Esophagus squamous epithelium (tissue), 5 donors: Measurements from ENCODE around the gene GLDN. TPM values are rescaled to one million over a fixed set of nuclear protein-coding genes. Genes with fewer than 3 reads are reported as not detected.

Experiments used
- DNase-seq: peaks from one replicate; lab custom pipeline; 2025; lab: John Stamatoyannopoulos, UW
- H3K27ac ChIP-seq, 4 donors: fragments of 200-600 bp; sonication (generic); one replicate each; pipeline ENCODE4 v1.5.1; 2016 to 2019; ENCODE audit warnings: mild to moderate bottlenecking in 1 of 4
- H3K27me3 ChIP-seq, 4 donors: fragments of 200-600 bp; sonication (generic); 1 replicate in 3 of 4; 2 replicates in 1 of 4; pipeline versions ENCODE4 v1.5.1 to v1.6.0; 2017 to 2021; ENCODE audit warnings: antibody characterized with exemption in 1 of 4
- H3K36me3 ChIP-seq, 3 donors: fragments of 200-600 bp; sonication (generic); one replicate each; pipeline ENCODE4 v1.5.1; 2016 to 2019
- H3K4me1 ChIP-seq, 3 donors: fragments of 200-600 bp; sonication (generic); one replicate each; pipeline ENCODE4 v1.5.1; 2017 to 2019
- H3K4me3 ChIP-seq, 4 donors: fragments of 200-600 bp; sonication (generic); 1 replicate in 3 of 4; 2 replicates in 1 of 4; pipeline ENCODE4 v1.5.1; 2016 to 2019; ENCODE audit warnings: mild to moderate bottlenecking in 2 of 4, moderate library complexity in 1 of 4
- H3K9me3 ChIP-seq, 3 donors: fragments of 200-600 bp; sonication (generic); one replicate each; pipeline ENCODE4 v1.5.1; 2016 to 2019
- CTCF ChIP-seq, 6 experiments: fragments of 450-650 bp in 4 of 6; fragments of 200-600 bp in 2 of 6; sonication (generic) in 2 of 6; IDR thresholded peaks; one replicate each; pipeline ENCODE4 v1.5.1; 2016 to 2019; ENCODE audit warnings: antibody characterized with exemption in 6 of 6, mild to moderate bottlenecking in 4 of 6, moderate library complexity in 4 of 6
- POLR2A ChIP-seq, 4 donors: fragments of 450-650 bp; IDR thresholded peaks; one replicate each; pipeline ENCODE4 v1.6.1; 2017; ENCODE audit warnings: antibody characterized with exemption in 4 of 4, mild to moderate bottlenecking in 4 of 4, moderate library complexity in 3 of 4
- WGBS, 2 donors: methylation state at CpG; one replicate each; pipeline ENCODE4 v1.1.5; 2018; 5-methylcytosine and 5-hydroxymethylcytosine counted together
- intact Hi-C: fragments of 100-400 bp; cut with DNase I; formaldehyde crosslinking; loops from one replicate; pipeline ENCODE4 v1.15.0; 2022
- total RNA-seq, 4 donors: library from RNA; depleted of rRNA; stranded (reverse); fragments of >200 nt; gene quantifications; one replicate each; pipeline ENCODE4 v1.1.0, GENCODE V29; 2016
- donor health status: DM: yes; HTN: yes; CAD: no.

The GLDN gene
- total RNA-seq, 4 donors from 2014 or later = 0.31 to 2.1 (median 0.74) TPM

- H3K27me3 ChIP-seq = peaks cover 0 to 58% (median 3%) of the 10 kb centered on the region in 4 donors
- H3K36me3 ChIP-seq = no peaks in the 10 kb centered on the region
- intact Hi-C loops = no loop called here
- peaks cover 5 to 13% (median 11%) of the 10 kb centered on the region in 3 donors for H3K4me1 ChIP-seq
- WGBS, 2 donors = 93 to 97% methylated on average over 4 of the region's 4 CpGs
- H3K27ac ChIP-seq = no peak overlapping the region
- no peak for DNase-seq
- H3K9me3 ChIP-seq = no peaks in the 10 kb centered on the region
- H3K4me3 ChIP-seq = no peak overlapping the region
- TF ChIP-seq POLR2A (IDR thresholded peaks at IDR 0.05) (no peak), CTCF (IDR thresholded peaks at IDR 0.05) (no peak)
These were observed 2.0 kb downstream of the GLDN start for GRCh38 chr15:51343466-51343865.

- TF ChIP-seq POLR2A (IDR thresholded peaks at IDR 0.05) (no peak), CTCF (IDR thresholded peaks at IDR 0.05) (no peak)
- Histone ChIP-seq H3K36me3 (no peaks in the 10 kb centered on the region), H3K4me1 (peaks cover 9 to 21% (median 10%) of the 10 kb centered on the region in 3 donors), H3K9me3 (no peaks in the 10 kb centered on the region), H3K27me3 (peaks cover 0 to 31% (median 3%) of the 10 kb centered on the region in 4 donors), H3K27ac (no peak overlapping the region), H3K4me3 (no peak overlapping the region)
- intact Hi-C loops = no loop called here
- DNase-seq = no peak
- WGBS, 2 donors = 42 to 72% methylated on average over 3 of the region's 3 CpGs
These were observed 4.7 kb downstream of the GLDN start for GRCh38 chr15:51346136-51346535.

- no peaks in the 10 kb centered on the region for H3K9me3 ChIP-seq
- DNase-seq = no peak
- no peak for TF ChIP-seq POLR2A (IDR thresholded peaks at IDR 0.05)
- no peak for TF ChIP-seq CTCF (IDR thresholded peaks at IDR 0.05)
- no peak overlapping the region for H3K4me3 ChIP-seq
- H3K27me3 ChIP-seq = peaks cover 0 to 6% (median 0%) of the 10 kb centered on the region in 4 donors
- intact Hi-C loops = no loop called here
- no peak overlapping the region for H3K27ac ChIP-seq
- no peaks in the 10 kb centered on the region for H3K36me3 ChIP-seq
- WGBS, 2 donors = 35 to 68% methylated on average over 5 of the region's 5 CpGs
- peaks cover 0 to 11% (median 5%) of the 10 kb centered on the region in 3 donors for H3K4me1 ChIP-seq
These were observed 7.2 kb downstream of the GLDN start for GRCh38 chr15:51348688-51349087.

GRCh38 chr15:51349156-51349844 is 7.8 kb downstream of the GLDN start:
- peaks cover 0 to 11% (median 5%) of the 10 kb centered on the region in 3 donors for H3K4me1 ChIP-seq
- H3K27ac ChIP-seq = no peak overlapping the region
- H3K4me3 ChIP-seq = no peak overlapping the region
- intact Hi-C loops = no loop called here
- H3K36me3 ChIP-seq = no peaks in the 10 kb centered on the region
- H3K27me3 ChIP-seq = peaks cover 0 to 3% (median 0%) of the 10 kb centered on the region in 4 donors
- TF ChIP-seq POLR2A (IDR thresholded peaks at IDR 0.05) (no peak), CTCF (IDR thresholded peaks at IDR 0.05) (no peak)
- WGBS, 2 donors = 54 to 59% methylated on average over 4 of the region's 4 CpGs
- DNase-seq = no peak
- no peaks in the 10 kb centered on the region for H3K9me3 ChIP-seq

- no peak for DNase-seq
- intact Hi-C loops = no loop called here
- peaks cover 0 to 3% (median 0%) of the 10 kb centered on the region in 4 donors for H3K27me3 ChIP-seq
- H3K27ac ChIP-seq = no peak overlapping the region
- no peak overlapping the region for H3K4me3 ChIP-seq
- H3K36me3 ChIP-seq = no peaks in the 10 kb centered on the region
- TF ChIP-seq POLR2A (IDR thresholded peaks at IDR 0.05) (no peak), CTCF (IDR thresholded peaks at IDR 0.05) (no peak)
- H3K4me1 ChIP-seq = peaks cover 0 to 11% (median 5%) of the 10 kb centered on the region in 3 donors
- H3K9me3 ChIP-seq = no peaks in the 10 kb centered on the region
- WGBS, 2 donors = 79 to 87% methylated on average over 3 of the region's 3 CpGs
These were observed 9.3 kb downstream of the GLDN start for GRCh38 chr15:51350723-51351122.
